ENCODE results near the gene TWIST2.

The TWIST2 gene

GRCh38 chr2:238888781-238889180 lies 40.9 kb downstream of the TWIST2 start:
- no peak for DNase-seq (ENCODE audit: low read depth in 2 of 3, low spot score in 2 of 3)

- DNase-seq (ENCODE audit: low read depth in 2 of 3, low spot score in 2 of 3), result no peak
Measured at GRCh38 chr2:238890131-238890530, 42.2 kb downstream of the TWIST2 start.

GRCh38 chr2:238890618-238891456 lies 43.0 kb downstream of the TWIST2 start:
- no peak for DNase-seq (ENCODE audit: low read depth in 2 of 3, low spot score in 2 of 3)

- DNase-seq (ENCODE audit: low read depth in 2 of 3, low spot score in 2 of 3), result no peak
Measured at GRCh38 chr2:238891457-238892203, 43.7 kb downstream of the TWIST2 start.

GRCh38 chr2:238892204-238892500 lies 44.3 kb downstream of the TWIST2 start:
- no peak for DNase-seq (ENCODE audit: low read depth in 2 of 3, low spot score in 2 of 3)

GRCh38 chr2:238892796-238893195 lies 44.9 kb downstream of the TWIST2 start:
- DNase-seq (ENCODE audit: low read depth in 2 of 3, low spot score in 2 of 3), result no peak

- DNase-seq (ENCODE audit: low read depth in 2 of 3, low spot score in 2 of 3), result no peak
Measured at GRCh38 chr2:238893349-238894000, 45.6 kb downstream of the TWIST2 start.

GRCh38 chr2:238894226-238894949 lies 46.5 kb downstream of the TWIST2 start:
- no peak for DNase-seq (ENCODE audit: low read depth in 2 of 3, low spot score in 2 of 3)

GRCh38 chr2:238894950-238895298 lies 47.0 kb downstream of the TWIST2 start:
- no peak for DNase-seq (ENCODE audit: low read depth in 2 of 3, low spot score in 2 of 3)

- DNase-seq (ENCODE audit: low read depth in 2 of 3, low spot score in 2 of 3), result no peak
Measured at GRCh38 chr2:238895361-238895882, 47.5 kb downstream of the TWIST2 start.

- no peak for DNase-seq (ENCODE audit: low read depth in 2 of 3, low spot score in 2 of 3)
Measured at GRCh38 chr2:238895891-238896600, 48.2 kb downstream of the TWIST2 start.

- DNase-seq (ENCODE audit: low read depth in 2 of 3, low spot score in 2 of 3), result no peak
Measured at GRCh38 chr2:238896641-238897040, 48.8 kb downstream of the TWIST2 start.

- no peak for DNase-seq (ENCODE audit: low read depth in 2 of 3, low spot score in 2 of 3)
Measured at GRCh38 chr2:238897122-238897880, 49.4 kb downstream of the TWIST2 start.

- DNase-seq (ENCODE audit: low read depth in 2 of 3, low spot score in 2 of 3), result no peak
Measured at GRCh38 chr2:238897911-238898311, 50.0 kb downstream of the TWIST2 start.

- DNase-seq (ENCODE audit: low read depth in 2 of 3, low spot score in 2 of 3), result no peak
Measured at GRCh38 chr2:238898534-238899281, 50.8 kb downstream of the TWIST2 start.

GRCh38 chr2:238899386-238899785 lies 51.5 kb downstream of the TWIST2 start:
- DNase-seq (ENCODE audit: low read depth in 2 of 3, low spot score in 2 of 3), result no peak

GRCh38 chr2:238900511-238900910 lies 52.6 kb downstream of the TWIST2 start:
- DNase-seq (ENCODE audit: low read depth in 2 of 3, low spot score in 2 of 3), result no peak

GRCh38 chr2:238901461-238902057 lies 53.7 kb downstream of the TWIST2 start:
- no peak for DNase-seq (ENCODE audit: low read depth in 2 of 3, low spot score in 2 of 3)

- no peak for DNase-seq (ENCODE audit: low read depth in 2 of 3, low spot score in 2 of 3)
Measured at GRCh38 chr2:238902285-238902684, 54.4 kb downstream of the TWIST2 start.
